Measurements from ENCODE around the gene SREBF2. TPM values are rescaled to one million over a fixed set of nuclear protein-coding genes. Genes with fewer than 3 reads are reported as not detected.

SREBF2 gene
- total and polyA plus RNA-seq, 2 donors (not counting 3 experiments of a cell fraction or from before 2014, with no cell fraction given): 101 to 136 TPM

DNA sequence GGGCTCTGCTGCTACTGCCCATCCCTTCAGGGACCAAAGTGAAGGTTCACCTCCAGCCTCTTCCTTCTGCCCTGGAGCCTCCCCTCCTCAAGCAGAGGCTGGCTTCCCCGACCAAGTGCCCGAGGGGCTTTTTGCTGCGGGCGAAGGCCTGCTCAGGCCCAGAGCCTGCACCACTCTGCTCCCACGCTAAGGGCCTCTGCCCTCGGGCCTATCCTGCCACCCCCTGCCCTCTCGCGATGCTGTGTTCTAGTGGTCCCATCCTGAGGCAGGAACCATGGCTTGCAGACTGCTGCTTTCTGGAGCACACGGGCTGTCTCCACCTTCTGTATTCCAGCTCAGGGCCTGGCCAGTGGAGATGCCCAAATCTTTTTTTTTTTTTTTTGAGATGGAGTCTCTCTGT lies 102.6 kb downstream of the SREBF2 start:
- no TSS peak for BruUV-seq (replicated peaks)
- intact Hi-C loops (cut with micrococcal nuclease): no loop called here
- H3K9ac ChIP-seq (replicated peaks; ENCODE audit: extremely low read depth, insufficient read depth, low read length): no peak overlapping the region
- H3K4me1 ChIP-seq (ENCODE audit: control insufficient read depth, extremely low read depth, insufficient read depth, low read length): no peaks in the 10 kb centered on the region
- no peak overlapping the region for H2AFZ ChIP-seq (ENCODE audit: low read depth, low read length)
- dilution Hi-C loops (cut with MboI; ENCODE audit: extremely low pct_ligation_motif_present, low sequenced_read_pairs): no loop called here
- no peaks in the 10 kb centered on the region for H3K27me3 ChIP-seq (ENCODE audit: control insufficient read depth in 2 of 2, insufficient read depth in 2 of 2, low read length in 2 of 2)
- H3K79me2 ChIP-seq (ENCODE audit: control insufficient read depth, insufficient read depth, low read length): no peaks in the 10 kb centered on the region
- no peaks in the 10 kb centered on the region for H3K9me1 ChIP-seq (replicated peaks; ENCODE audit: control insufficient read depth, extremely low read depth, insufficient read depth, low read length)
- H3K27ac ChIP-seq (ENCODE audit: insufficient read depth, low read depth, low read length): no peak overlapping the region
- ChIA-PET CTCF (interaction anchor here (2.1 kb wide), 1 partner anchor 10 kb away, joined by 10 read pairs; no protein-coding TSS in a partner anchor), POLR2A (no interaction called here)
- H3K4me3 ChIP-seq (replicated peaks in 1 of 3; ENCODE audit: insufficient read depth in 1 of 3, low read depth in 1 of 3, low read length in 3 of 3): no peak overlapping the region
- H4K20me1 ChIP-seq (replicated peaks; ENCODE audit: control insufficient read depth, extremely low read depth, insufficient read depth, low read length): no peaks in the 10 kb centered on the region
- FAIRE-seq: no peak
- no peak for DNase-seq (ENCODE audit: low read depth, low spot score)
- H3K4me2 ChIP-seq (ENCODE audit: insufficient read depth, low read length): no peak overlapping the region
- H3K9me3 ChIP-seq (replicated peaks; ENCODE audit: control insufficient read depth, insufficient read depth, low read length): no peaks in the 10 kb centered on the region
- TF ChIP-seq POLR2AphosphoS5 (IDR thresholded peaks at IDR 0.05; ENCODE audit: insufficient read depth, low read depth, low read length) (no peak), JUN (IDR thresholded peaks at IDR 0.05; ENCODE audit: borderline replicate concordance, insufficient read depth, insufficient read length, low read depth) (no peak), POLR2A (IDR thresholded peaks at IDR 0.05; ENCODE audit: low read depth, low read length) (no peak), FOS (IDR thresholded peaks at IDR 0.05; ENCODE audit: borderline replicate concordance, insufficient read depth, low read length) (no peak), GATA2 (IDR thresholded peaks at IDR 0.05; ENCODE audit: insufficient read depth, insufficient read length, low read depth, low read length) (no peak), MYC (IDR thresholded peaks at IDR 0.05; ENCODE audit: low read depth, low read length) (no peak), EZH2 (IDR thresholded peaks at IDR 0.05; ENCODE audit: borderline replicate concordance, low read depth, low read length, severe bottlenecking) (no peak)
- TF ChIP-seq, protein P1, sequence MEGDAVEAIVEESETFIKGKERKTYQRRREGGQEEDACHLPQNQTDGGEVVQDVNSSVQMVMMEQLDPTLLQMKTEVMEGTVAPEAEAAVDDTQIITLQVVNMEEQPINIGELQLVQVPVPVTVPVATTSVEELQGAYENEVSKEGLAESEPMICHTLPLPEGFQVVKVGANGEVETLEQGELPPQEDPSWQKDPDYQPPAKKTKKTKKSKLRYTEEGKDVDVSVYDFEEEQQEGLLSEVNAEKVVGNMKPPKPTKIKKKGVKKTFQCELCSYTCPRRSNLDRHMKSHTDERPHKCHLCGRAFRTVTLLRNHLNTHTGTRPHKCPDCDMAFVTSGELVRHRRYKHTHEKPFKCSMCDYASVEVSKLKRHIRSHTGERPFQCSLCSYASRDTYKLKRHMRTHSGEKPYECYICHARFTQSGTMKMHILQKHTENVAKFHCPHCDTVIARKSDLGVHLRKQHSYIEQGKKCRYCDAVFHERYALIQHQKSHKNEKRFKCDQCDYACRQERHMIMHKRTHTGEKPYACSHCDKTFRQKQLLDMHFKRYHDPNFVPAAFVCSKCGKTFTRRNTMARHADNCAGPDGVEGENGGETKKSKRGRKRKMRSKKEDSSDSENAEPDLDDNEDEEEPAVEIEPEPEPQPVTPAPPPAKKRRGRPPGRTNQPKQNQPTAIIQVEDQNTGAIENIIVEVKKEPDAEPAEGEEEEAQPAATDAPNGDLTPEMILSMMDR (IDR thresholded peaks at IDR 0.05; ENCODE audit: extremely low read depth in 1 of 2, insufficient read depth in 1 of 2, low read depth in 1 of 2, low read length in 2 of 2): no peak
- TF ChIP-seq, protein P2, sequence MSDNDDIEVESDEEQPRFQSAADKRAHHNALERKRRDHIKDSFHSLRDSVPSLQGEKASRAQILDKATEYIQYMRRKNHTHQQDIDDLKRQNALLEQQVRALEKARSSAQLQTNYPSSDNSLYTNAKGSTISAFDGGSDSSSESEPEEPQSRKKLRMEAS (IDR thresholded peaks at IDR 0.05; ENCODE audit: insufficient read depth, insufficient read length): no peak
- H3K36me3 ChIP-seq (ENCODE audit: control insufficient read depth in 2 of 2, extremely low read depth in 1 of 2, insufficient read depth in 2 of 2, low read length in 2 of 2): peaks cover 0 to 2% of the 10 kb centered on the region in 2 experiments

Data from endothelial cell of umbilical vein (primary cell).